Erythroblast (primary cell): ENCODE data around the gene DDX50.

Experiments
- GATA1 ChIP-seq: IDR thresholded peaks from 2 replicates; pipeline ENCODE4 v1.6.1; 2011; ENCODE audit warnings: low read depth, mild to moderate bottlenecking, control low read depth, low read length, moderate library complexity
- POLR2A ChIP-seq: IDR thresholded peaks from 2 replicates; pipeline ENCODE4 v1.6.1; 2011; ENCODE audit warnings: mild to moderate bottlenecking, low read length

DNA sequence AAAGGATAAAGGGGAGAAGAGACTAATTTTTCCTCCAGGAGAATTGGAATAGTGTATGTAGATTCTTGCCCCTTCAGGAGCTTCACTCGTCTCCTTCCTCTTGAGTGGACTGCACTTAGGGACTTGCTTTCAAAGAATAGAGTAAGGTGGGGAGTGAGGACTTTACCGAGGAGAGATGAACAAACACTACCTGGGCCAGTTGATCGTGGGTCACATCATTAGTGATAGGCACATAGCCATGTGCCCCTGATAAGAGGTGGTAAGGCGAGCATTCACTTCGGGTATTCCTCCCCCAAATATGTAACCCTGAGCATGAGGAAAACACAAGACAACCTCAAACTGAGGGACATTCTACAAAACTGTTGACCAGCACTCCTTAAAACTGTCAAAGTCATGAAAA is 72.9 kb downstream of the DDX50 start:
- TF ChIP-seq POLR2A: no peak
- TF ChIP-seq GATA1: no peak
